Astrocyte (in vitro differentiated cells and primary cell): ENCODE results near the gene XPO6. TPM values are rescaled to one million over a fixed set of nuclear protein-coding genes. Genes with fewer than 3 reads are reported as not detected.

ENCODE experiments used
- DNase-seq: peaks from one replicate; pipeline ENCODE4 v3.0.0-alpha.2; 2010; ENCODE audit warnings: low read depth
- FAIRE-seq: peaks from 2 replicates; lab custom pipeline; 2011; peaks lifted over from hg19 to GRCh38; lab: Jason Lieb, UNC
- H2AFZ ChIP-seq: 2 replicates; pipeline ENCODE4 v1.6.0; 2012; ENCODE audit warnings: low read depth, low read length, inconsistent platforms
- H3K27ac ChIP-seq: 2 replicates; pipeline ENCODE4 v1.5.1; 2011; ENCODE audit warnings: low read depth, low read length, inconsistent platforms
- H3K27me3 ChIP-seq: 2 replicates; pipeline ENCODE4 v1.6.0; 2011; ENCODE audit warnings: low read length, inconsistent platforms; ENCODE audit not compliant: insufficient read depth
- H3K36me3 ChIP-seq: 2 replicates; pipeline ENCODE4 v1.5.1; 2011; ENCODE audit warnings: low read length, inconsistent platforms; ENCODE audit not compliant: insufficient read depth
- H3K4me1 ChIP-seq: 2 replicates; pipeline ENCODE4 v1.5.1; 2011; ENCODE audit warnings: low read length, inconsistent platforms; ENCODE audit not compliant: insufficient read depth
- H3K4me2 ChIP-seq: 2 replicates; pipeline ENCODE4 v1.6.0; 2012; ENCODE audit warnings: low read length, inconsistent platforms
- H3K4me3 ChIP-seq: 2 replicates; pipeline ENCODE4 v1.5.1; 2011; ENCODE audit warnings: low read depth, mild to moderate bottlenecking, low read length, inconsistent platforms; ENCODE audit not compliant: insufficient read depth
- H3K79me2 ChIP-seq: 2 replicates; pipeline ENCODE4 v1.6.0; 2012; ENCODE audit warnings: mild to moderate bottlenecking, low read length, inconsistent platforms; ENCODE audit not compliant: insufficient read depth
- H3K9ac ChIP-seq: 2 replicates; pipeline ENCODE4 v1.6.0; 2012; ENCODE audit warnings: mild to moderate bottlenecking, low read length, inconsistent platforms
- H3K9me3 ChIP-seq: 2 replicates; pipeline ENCODE4 v1.5.1; 2012; ENCODE audit warnings: low read depth, mild to moderate bottlenecking, low read length, inconsistent platforms; ENCODE audit not compliant: insufficient read depth
- H4K20me1 ChIP-seq: 2 replicates; pipeline ENCODE4 v1.6.0; 2012; ENCODE audit warnings: low read length, inconsistent platforms; ENCODE audit not compliant: insufficient read depth
- H3K27ac Mint-ChIP-seq: one replicate; pipeline ENCODE4 v1.8.0; 2021; ENCODE audit warnings: mild to moderate bottlenecking, mixed read lengths; ENCODE audit not compliant: unreplicated experiment
- H3K27me3 Mint-ChIP-seq: one replicate; pipeline ENCODE4 v1.8.0; 2021; ENCODE audit warnings: low read depth, mixed read lengths; ENCODE audit not compliant: unreplicated experiment
- H3K36me3 Mint-ChIP-seq: one replicate; pipeline ENCODE4 v1.8.0; 2021; ENCODE audit warnings: low read depth, mixed read lengths; ENCODE audit not compliant: unreplicated experiment
- H3K4me1 Mint-ChIP-seq: one replicate; pipeline ENCODE4 v1.8.0; 2021; ENCODE audit warnings: low read depth, mixed read lengths; ENCODE audit not compliant: unreplicated experiment
- H3K4me3 Mint-ChIP-seq: one replicate; pipeline ENCODE4 v1.8.0; 2021; ENCODE audit warnings: mild to moderate bottlenecking, moderate library complexity, mixed read lengths; ENCODE audit not compliant: unreplicated experiment
- H3K9me3 Mint-ChIP-seq: one replicate; pipeline ENCODE4 v1.8.0; 2021; ENCODE audit warnings: mild to moderate bottlenecking, mixed read lengths; ENCODE audit not compliant: unreplicated experiment
- CTCF ChIP-seq: IDR thresholded peaks from 2 replicates; pipeline ENCODE4 v1.5.1; 2011; ENCODE audit warnings: low read depth, mild to moderate bottlenecking, inconsistent platforms, low read length, moderate library complexity; ENCODE audit not compliant: insufficient read depth
- EZH2 ChIP-seq: IDR thresholded peaks from 2 replicates; pipeline ENCODE4 v1.6.1; 2012; ENCODE audit warnings: mild to moderate bottlenecking, low read length, inconsistent platforms; ENCODE audit not compliant: insufficient read depth
- total RNA-seq: library from RNA; stranded (reverse); gene quantifications from 2 replicates; pipeline ENCODE4 v1.2.1, GENCODE V29; 2021

The XPO6 gene
- total RNA-seq, 1 donor from 2014 or later: 135 TPM

DNA sequence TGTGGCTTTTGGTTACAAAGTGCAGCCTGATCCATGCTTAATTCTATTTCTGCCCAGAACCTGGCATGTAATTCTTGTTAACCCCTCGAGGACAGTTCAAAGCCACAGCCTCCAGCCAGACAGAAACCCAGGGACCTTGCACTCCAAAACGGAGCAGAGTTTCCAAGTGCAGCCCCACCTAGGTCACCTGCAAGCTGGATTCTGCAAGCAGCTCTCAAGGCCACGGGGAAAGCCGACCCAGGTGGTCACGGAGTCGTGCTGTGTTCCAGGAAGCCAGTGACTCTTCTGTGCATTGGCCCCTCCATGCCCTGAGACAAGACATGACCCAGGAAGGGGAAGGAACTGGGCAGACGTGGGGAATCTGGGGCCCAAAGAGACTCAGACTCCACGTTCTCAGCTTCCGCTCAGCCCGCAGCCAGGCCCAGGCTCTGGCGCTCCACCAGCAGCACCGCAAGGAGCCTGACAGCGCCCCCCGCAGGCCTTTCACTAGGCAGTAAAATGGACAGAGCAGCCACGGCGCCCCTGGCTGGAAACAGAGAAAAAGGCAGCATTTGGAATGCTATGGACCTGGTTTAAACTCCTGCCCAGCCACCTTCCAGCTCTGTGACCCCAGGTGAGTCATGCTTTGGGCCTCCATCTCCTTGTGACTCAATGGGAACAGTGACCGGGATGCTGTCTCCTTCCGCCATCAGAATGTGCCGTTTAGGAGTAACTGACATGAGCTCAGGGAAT, 121.0 kb downstream of the XPO6 start:
- Mint-ChIP-seq H3K9me3 (no peaks in the 10 kb centered on the region), H3K27me3 (no peaks in the 10 kb centered on the region), H3K27ac (no peak overlapping the region), H3K36me3 (no peaks in the 10 kb centered on the region), H3K4me3 (no peak overlapping the region), H3K4me1 (peaks cover 10% of the 10 kb centered on the region)
- H3K9ac ChIP-seq: peak overlapping the region; percentile 47
- H3K4me1 ChIP-seq: peaks cover 13% of the 10 kb centered on the region
- DNase-seq (peak; percentile 54), FAIRE-seq (no peak)
- H3K4me3 ChIP-seq: no peak overlapping the region
- peak overlapping the region; percentile 52 for H3K4me2 ChIP-seq
- no peaks in the 10 kb centered on the region for H3K27me3 ChIP-seq
- H3K79me2 ChIP-seq: no peaks in the 10 kb centered on the region
- peaks cover 56% of the 10 kb centered on the region for H4K20me1 ChIP-seq
- peak; percentile 20 for TF ChIP-seq CTCF
- TF ChIP-seq EZH2: no peak
- H3K9me3 ChIP-seq: no peaks in the 10 kb centered on the region
- no peak overlapping the region for H2AFZ ChIP-seq
- H3K27ac ChIP-seq: peak overlapping the region; percentile 71
- H3K36me3 ChIP-seq: no peaks in the 10 kb centered on the region

GRCh38 chr16:28089992-28090365, 121.8 kb downstream of the XPO6 start:
- Histone ChIP-seq H3K9ac (no peak overlapping the region), H3K27ac (no peak overlapping the region), H3K4me2 (no peak overlapping the region), H3K79me2 (no peaks in the 10 kb centered on the region), H3K36me3 (no peaks in the 10 kb centered on the region), H3K4me1 (peaks cover 13% of the 10 kb centered on the region), H3K9me3 (no peaks in the 10 kb centered on the region), H3K4me3 (no peak overlapping the region), H3K27me3 (no peaks in the 10 kb centered on the region), H4K20me1 (peaks cover 56% of the 10 kb centered on the region), H2AFZ (no peak overlapping the region)
- TF ChIP-seq EZH2 (no peak), CTCF (no peak)
- Mint-ChIP-seq H3K27ac (peak overlapping the region; percentile 69), H3K9me3 (no peaks in the 10 kb centered on the region), H3K36me3 (no peaks in the 10 kb centered on the region), H3K27me3 (peaks cover 3% of the 10 kb centered on the region), H3K4me1 (peaks cover 10% of the 10 kb centered on the region), H3K4me3 (no peak overlapping the region)
- FAIRE-seq (no peak), DNase-seq (no peak)
